ENCODE data around the gene CUX1.

- TF ChIP-seq CTCF (IDR thresholded peaks at IDR 0.05; ENCODE audit: low read length) (no peak), EZH2 (optimal IDR thresholded peaks at IDR 0.05; ENCODE audit: low read depth, low read length) (no peak)
These were observed 445.1 kb downstream of the CUX1 start for GRCh38 chr7:102262546-102262945.

All from MM.1S (cell line).